GM18520 (cell line): Measurements from ENCODE around the gene IFT74.
A peak's percentile ranks its signal among the peaks of the same experiment; 100 is the strongest.

Experiments used
- ATAC-seq: cut with Tn5 transposase; IDR thresholded peaks from one replicate; pipeline ENCODE4 v1.9.1; 2021; ENCODE audit not compliant: unreplicated experiment

IFT74 gene

GRCh38 chr9:26955921-26956859 is at the start of gene IFT74:
TSS of gene IFT74 (plus strand) at chr9:26956412. CDS start at chr9:26961968, 5,556 bp downstream.
- peak; percentile 99 for ATAC-seq

GRCh38 chr9:26913138-26913668 is 43.0 kb upstream of the IFT74 start:
- no peak for ATAC-seq

- no peak for ATAC-seq
Observed at GRCh38 chr9:26919698-26920097, 36.5 kb upstream of the IFT74 start.

- ATAC-seq = no peak
Observed at GRCh38 chr9:26925609-26926008, 30.6 kb upstream of the IFT74 start.

- no peak for ATAC-seq
Observed at GRCh38 chr9:26928902-26929495, 27.2 kb upstream of the IFT74 start.

GRCh38 chr9:26935847-26936246 is 20.4 kb upstream of the IFT74 start:
- no peak for ATAC-seq

GRCh38 chr9:26937816-26938371 is 18.3 kb upstream of the IFT74 start:
- no peak for ATAC-seq

GRCh38 chr9:26939955-26940711 is 16.1 kb upstream of the IFT74 start:
- no peak for ATAC-seq

- no peak for ATAC-seq
Observed at GRCh38 chr9:26940779-26941178, 15.4 kb upstream of the IFT74 start.

- ATAC-seq = no peak
Observed at GRCh38 chr9:26945591-26945990, 10.6 kb upstream of the IFT74 start.

- peak; percentile 94 for ATAC-seq
Observed at GRCh38 chr9:26946753-26947727, 9.2 kb upstream of the IFT74 start, which contains the start of gene PLAA. TSS of gene PLAA (minus strand) at chr9:26947242. CDS start at chr9:26947045, 197 bp downstream.

- no peak for ATAC-seq
Observed at GRCh38 chr9:26947736-26948135, 8.5 kb upstream of the IFT74 start.

- ATAC-seq = no peak
Observed at GRCh38 chr9:26949637-26950069, 6.6 kb upstream of the IFT74 start.

GRCh38 chr9:26950521-26950920 is 5.7 kb upstream of the IFT74 start:
- no peak for ATAC-seq

GRCh38 chr9:26951794-26952193 is 4.4 kb upstream of the IFT74 start:
- no peak for ATAC-seq

GRCh38 chr9:26954050-26954508 is 2.1 kb upstream of the IFT74 start:
- ATAC-seq = peak; percentile 33

GRCh38 chr9:26955222-26955903 is 849 bp upstream of the IFT74 start:
- no peak for ATAC-seq

- no peak for ATAC-seq
Observed at GRCh38 chr9:26956860-26957233, 635 bp downstream of the IFT74 start.

GRCh38 chr9:26971721-26972120 is 15.5 kb downstream of the IFT74 start:
- no peak for ATAC-seq
